T47D (cell line): ENCODE data around the gene NCAPD3.

Experiments
- DNase-seq, 2 experiments: peaks; one replicate each; pipeline versions ENCODE4 v3.0.0 to v3.0.0-alpha.2; 2011 to 2012; ENCODE audit warnings: low read depth in 1 of 2, low spot score in 1 of 2
- JUND ChIP-seq: IDR thresholded peaks from 2 replicates; pipeline ENCODE4 v1.6.1; 2012; ENCODE audit warnings: low read depth
- in situ Hi-C: cut with HindIII; loops from 2 replicates; pipeline ENCODE4 v1.10.0; 2016; ENCODE audit warnings: low sequenced_read_pairs, low pct_unique_long_range_greater_than_20kb

Gene NCAPD3

DNA sequence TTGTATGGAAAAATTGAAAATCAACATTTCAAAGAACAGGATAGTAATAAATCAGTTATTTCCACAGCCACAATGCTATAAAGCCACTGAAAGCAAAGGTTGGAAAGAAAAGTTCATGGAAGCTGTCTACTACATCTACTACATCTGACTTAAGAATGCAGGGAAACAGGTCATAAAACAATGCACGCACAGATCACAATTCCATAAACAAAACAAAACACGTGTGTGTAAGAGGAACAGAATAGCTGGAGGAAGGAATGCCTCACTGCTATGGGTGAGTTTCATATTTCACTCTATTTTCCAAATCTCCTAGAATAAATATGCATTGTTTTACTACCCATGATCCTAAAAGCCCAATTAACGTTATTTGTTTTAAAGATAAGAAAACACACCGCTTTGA, 66.3 kb downstream of the NCAPD3 start:
- in situ Hi-C loops = no loop called here
- no peak for TF ChIP-seq JUND
- no peak for DNase-seq

DNA sequence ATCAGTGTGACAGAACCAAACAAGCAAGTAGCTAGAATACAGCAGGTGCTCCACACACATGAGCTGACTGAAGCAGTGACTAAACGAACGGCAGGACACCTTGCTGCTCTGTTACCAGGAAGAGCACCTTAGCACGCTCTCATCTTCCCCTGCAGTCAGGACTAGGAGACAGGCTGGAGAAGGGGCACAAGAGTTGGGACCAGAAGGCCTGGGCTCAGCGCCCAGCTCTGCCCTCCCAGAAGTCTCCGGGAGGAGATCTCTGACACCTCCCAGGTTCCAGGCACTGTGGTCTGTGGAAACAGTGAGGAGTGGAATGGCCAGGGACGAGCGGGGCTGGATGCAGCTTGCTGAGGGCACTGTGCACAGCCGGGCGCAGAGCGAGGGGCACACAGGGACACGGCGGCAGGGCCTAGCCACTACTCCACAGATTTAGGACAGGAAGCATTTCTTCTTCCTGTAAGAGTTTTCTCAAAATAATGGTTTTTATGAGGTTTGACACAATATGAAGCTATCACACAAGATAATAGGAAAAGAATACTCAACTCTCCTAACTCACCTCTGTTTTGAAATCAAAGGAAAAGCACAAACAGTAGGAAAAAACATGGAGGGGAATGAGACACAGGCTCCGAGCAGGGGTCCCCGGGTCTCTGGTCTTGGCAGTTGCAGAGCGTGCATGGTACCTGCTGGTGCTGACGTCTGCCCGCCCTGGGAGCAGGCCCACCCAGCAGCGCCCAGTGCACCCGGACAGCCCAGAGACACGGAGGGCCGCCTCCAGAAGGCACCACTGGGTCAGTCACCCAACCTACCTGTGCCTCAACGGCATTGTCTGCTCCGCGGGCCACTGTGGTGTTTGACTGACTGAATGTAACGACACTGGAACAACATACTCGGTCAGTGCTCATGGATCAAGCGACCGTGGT, 67.6 kb downstream of the NCAPD3 start:
- TF ChIP-seq JUND = no peak
- no peak for DNase-seq
- in situ Hi-C loops = no loop called here

DNA sequence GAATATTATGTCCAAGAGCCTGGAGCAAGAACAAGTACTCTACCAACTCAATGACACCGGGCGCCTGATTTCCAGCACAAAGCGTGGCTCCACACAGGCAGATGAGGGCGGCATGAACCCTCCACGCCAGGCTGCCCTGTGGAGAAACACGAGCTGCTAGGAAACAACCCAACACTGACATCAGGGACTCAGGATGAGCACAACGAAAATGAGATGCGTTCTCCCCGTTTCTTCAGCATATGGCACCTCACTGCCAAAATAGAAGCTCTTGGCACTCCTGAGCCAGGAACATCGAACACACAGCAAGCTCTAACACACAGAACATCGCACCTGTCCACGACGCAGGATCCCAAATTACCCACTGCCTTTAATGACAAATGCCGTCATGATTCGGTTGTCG, 68.3 kb downstream of the NCAPD3 start:
- in situ Hi-C loops = no loop called here
- DNase-seq = no peak
- TF ChIP-seq JUND = no peak

DNA sequence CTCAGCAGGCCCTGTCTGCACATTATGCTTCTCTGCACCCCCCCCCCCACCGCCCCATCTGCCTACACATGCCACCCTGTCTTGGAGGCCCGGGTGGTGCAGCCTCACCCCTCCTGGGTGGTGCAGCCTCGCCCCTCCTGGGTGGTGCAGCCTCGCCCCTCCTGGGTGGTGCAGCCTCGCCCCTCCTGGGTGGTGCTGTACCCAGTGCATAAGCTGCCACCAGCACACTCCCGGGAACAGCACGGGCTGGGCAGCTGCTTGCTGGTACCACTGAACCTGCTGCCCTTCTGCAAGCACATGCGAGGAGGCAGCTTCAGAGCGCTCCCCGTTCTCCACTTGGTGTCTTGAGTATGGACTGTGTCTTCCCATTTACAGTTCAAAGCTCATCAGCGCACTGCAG, 69.3 kb downstream of the NCAPD3 start:
- in situ Hi-C loops = no loop called here
- TF ChIP-seq JUND = no peak
- DNase-seq = no peak

DNA sequence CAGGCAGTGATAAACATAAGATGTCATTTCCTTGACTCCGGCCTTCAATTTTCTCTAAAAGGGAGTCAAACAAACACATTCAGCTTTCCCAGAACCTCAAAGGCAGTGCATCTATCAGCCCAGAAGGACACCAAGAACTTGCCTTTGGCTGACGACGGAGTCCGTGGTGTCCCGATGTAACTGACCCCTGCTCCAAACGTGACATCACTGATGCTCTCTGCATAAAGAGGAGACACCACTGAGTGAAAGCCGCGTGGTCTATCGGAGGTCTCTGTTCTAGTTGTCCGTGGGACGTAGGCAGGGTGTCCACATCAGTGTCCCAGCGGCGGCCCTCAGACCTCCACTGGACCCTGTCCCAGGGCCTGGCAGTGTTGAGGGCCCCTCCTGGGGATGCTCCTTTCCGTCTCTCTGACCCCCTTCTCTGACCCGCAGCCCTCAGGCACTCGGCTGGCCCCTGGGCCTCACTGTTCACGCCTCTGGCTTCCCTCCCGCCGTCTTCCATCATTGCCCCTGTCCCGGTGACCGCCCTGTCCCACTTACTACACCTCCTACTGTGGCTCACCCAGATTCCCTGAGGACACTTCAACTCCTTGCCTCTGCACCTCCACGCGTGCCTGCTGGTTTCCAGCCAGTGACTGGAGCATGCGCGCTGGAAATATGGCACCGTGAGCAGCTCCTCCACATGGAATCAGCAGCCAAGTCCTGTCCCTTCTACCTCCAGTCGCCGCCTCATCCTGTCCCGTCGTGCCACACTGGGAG, 70.4 kb downstream of the NCAPD3 start:
- no peak for DNase-seq
- TF ChIP-seq JUND = no peak
- in situ Hi-C loops = no loop called here

DNA sequence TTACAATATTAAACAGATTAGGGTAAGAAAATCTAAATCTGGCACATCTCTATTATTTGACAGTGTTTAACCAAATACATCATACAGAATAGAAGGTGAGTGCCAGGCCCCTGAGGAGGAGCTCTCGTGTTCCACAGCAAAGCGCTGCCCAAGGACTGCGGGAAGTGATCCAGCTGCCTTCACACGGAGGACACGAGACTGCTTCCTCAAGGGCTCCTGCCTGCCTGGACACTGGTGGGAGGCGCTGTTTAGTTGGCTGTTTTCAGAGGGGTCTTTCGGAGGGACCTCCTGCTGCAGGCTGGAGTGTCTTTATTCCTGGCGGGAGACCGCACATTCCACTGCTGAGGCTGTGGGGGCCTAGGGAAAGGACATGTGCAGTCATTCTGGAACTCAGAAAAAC, 71.1 kb downstream of the NCAPD3 start:
- DNase-seq = no peak
- in situ Hi-C loops = no loop called here

DNA sequence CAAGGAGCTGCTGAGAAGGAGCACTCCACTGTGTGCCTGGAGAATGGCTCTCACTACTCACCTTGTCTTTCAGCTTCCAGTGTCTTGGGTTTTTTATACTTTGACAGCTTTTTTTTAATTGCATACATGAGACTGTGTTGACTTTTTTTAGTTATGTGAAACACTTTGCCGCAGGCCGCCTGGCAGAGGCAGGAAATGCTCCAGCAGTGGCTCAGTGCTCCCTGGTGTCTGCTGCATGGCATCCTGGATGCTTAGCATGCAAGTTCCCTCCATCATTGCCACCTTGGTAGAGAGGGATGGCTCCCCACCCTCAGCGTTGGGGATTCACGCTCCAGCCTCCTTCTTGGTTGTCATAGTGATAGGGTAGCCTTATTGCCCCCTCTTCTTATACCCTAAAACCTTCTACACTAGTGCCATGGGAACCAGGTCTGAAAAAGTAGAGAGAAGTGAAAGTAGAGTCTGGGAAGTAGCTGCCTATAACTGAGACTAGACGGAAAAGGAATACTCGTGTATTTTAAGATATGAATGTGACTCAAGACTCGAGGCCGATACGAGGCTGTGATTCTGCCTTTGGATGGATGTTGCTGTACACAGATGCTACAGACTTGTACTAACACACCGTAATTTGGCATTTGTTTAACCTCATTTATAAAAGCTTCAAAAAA, 72.6 kb downstream of the NCAPD3 start:
- in situ Hi-C loops = no loop called here
- no peak for TF ChIP-seq JUND
- DNase-seq = no peak

More for the DNA sequence above, 71.1 kb downstream of the NCAPD3 start:
- no peak for TF ChIP-seq JUND

DNA sequence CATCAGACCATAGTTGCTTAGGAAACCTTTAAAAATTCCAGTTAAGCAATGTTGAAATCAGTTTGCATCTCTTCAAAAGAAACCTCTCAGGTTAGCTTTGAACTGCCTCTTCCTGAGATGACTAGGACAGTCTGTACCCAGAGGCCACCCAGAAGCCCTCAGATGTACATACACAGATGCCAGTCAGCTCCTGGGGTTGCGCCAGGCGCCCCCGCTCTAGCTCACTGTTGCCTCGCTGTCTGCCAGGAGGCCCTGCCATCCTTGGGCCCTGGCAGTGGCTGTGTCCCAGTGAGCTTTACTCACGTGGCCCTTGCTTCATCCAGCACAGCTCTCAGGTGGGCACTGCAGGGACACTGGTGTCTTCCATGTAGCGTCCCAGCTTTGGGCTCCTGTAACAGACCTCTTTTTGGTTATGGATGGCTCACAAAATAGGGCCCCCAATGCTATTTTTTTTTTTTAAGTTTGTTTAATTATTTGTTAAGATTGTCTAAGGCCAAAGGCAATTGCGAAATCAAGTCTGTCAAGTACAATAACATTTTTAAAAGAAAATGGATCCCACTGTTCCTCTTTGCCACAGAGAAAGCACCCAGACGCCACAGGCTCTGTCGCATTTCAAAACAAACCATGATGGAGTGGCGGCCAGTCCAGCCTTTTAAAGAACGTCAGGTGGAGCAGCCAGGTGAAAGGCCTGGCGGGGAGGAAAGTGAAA, 73.4 kb downstream of the NCAPD3 start:
- DNase-seq = no peak
- no peak for TF ChIP-seq JUND
- in situ Hi-C loops = no loop called here

DNA sequence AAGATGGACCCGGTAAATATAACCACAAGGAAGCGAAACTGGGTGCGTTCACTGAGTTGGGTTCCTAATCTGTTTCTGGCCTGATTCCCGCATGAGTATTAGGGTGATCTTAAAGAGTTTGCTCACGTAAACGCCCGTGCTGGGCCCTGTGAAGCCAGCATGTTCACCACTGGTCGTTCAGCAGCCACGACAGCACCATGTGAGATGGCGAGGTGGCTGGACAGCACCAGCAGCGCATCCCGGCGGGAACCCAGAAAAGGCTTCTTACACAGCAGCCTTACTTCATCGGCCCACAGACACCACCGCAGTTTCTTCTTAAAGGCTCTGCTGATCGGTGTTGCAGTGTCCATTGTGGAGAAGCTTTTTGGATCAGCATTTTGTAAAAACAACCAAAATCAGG, 74.4 kb downstream of the NCAPD3 start:
- TF ChIP-seq JUND = no peak
- in situ Hi-C loops = no loop called here
- DNase-seq = no peak

DNA sequence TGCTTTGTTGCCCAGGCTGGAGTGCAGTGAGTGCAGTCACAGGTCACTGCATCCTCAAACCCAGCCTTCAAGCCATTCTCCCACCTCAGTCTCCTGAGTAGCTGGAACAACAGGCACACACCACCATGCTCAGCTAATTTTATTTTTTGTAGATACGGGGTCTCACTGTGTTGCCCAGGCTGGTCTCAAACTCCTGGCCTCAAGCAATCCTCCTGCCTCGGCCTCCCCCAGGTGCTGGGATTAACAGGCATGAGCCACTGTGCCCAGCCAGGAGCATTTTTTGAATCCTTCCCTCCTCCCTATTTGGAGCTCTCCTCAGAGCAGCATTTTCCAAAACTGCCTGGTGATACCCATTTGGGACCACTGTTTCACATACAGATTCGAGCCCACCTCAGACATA, 77.2 kb downstream of the NCAPD3 start:
- DNase-seq = no peak
- in situ Hi-C loops = no loop called here
- TF ChIP-seq JUND = no peak

DNA sequence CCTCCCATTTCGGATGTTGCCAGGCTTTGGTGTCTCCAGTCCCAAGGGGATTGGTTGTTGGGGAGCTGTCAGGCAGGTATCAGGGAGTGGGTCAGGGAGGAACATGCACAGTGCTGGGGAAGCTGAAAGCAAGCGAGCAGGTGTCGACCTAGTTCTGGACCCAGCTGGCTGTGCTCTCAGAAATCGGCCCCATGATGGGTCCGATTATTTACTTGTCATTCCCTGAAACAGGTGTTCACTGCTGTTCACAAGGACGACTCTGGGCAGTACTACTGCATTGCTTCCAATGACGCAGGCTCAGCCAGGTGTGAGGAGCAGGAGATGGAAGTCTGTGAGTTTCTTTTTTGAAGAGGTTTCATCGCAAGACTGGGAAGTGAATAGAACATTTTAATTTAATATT, 78.1 kb downstream of the NCAPD3 start:
- in situ Hi-C loops = no loop called here
- TF ChIP-seq JUND = no peak
- DNase-seq = no peak

DNA sequence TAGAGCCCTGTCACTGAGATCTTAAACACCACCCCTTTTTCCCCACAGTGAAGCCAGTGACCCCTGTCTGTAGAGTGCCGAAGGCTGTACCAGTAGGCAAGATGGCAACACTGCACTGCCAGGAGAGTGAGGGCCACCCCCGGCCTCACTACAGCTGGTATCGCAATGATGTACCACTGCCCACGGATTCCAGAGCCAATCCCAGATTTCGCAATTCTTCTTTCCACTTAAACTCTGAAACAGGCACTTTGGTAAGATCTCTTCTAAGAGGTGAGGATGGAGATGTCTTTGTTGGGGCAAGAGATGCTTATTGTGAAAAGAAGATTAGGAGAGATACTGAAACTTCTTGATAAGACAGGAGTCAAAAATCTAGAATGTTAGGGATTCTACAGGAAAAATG, 79.0 kb downstream of the NCAPD3 start:
- no peak for DNase-seq
- no peak for TF ChIP-seq JUND
- in situ Hi-C loops = no loop called here

DNA sequence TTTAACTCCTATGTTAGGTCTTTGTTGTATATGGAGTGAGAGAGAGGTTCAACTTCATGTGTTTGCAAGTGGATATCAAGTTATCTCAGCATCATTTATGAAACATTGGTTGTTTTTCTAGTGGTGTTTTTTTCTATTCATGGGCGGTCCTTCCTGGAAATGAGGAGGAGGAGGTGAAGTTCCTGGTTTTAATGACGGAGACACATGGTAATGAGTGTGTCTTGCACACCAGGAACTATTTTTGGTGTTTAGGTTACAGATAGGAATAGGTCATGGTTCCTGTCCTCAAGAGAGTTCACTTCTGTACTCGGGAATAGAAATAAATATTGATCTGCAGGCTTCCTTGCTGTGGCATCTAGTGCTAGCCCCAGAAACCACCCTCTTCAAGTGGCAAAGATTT, 80.0 kb downstream of the NCAPD3 start:
- TF ChIP-seq JUND = no peak
- in situ Hi-C loops = no loop called here

More for the DNA sequence above, 80.0 kb downstream of the NCAPD3 start:
- no peak for DNase-seq
